Umbilical cord (tissue), 1 donor: ENCODE results near the gene CASP10. TPM values are rescaled to one million over a fixed set of nuclear protein-coding genes. Genes with fewer than 3 reads are reported as not detected.

Source experiments
- total RNA-seq: library from RNA; depleted of rRNA; stranded (reverse); fragments of >200 nt; gene quantifications from one replicate; pipeline ENCODE4 v1.2.3, GENCODE V29; 2014; ENCODE audit warnings: low replicate concordance; ENCODE audit not compliant: insufficient read depth

CASP10 gene
- total RNA-seq, 1 donor from 2014 or later: 3.4 TPM

Other genes with a start within 250 kb of the CASP10 start
- gene ORC2, start 219.5 kb upstream of the CASP10 start, total RNA-seq: 19.5 TPM
- 29.9 TPM for gene HYCC2, start 111.5 kb upstream of the CASP10 start, total RNA-seq
- gene NDUFB3, start 111.1 kb upstream of the CASP10 start, total RNA-seq: 29.4 TPM
- 103 TPM for gene CFLAR, start 67.0 kb upstream of the CASP10 start, total RNA-seq
- gene CASP8, start 77.4 kb downstream of the CASP10 start, total RNA-seq: 41.2 TPM
- gene FLACC1, start 174.2 kb downstream of the CASP10 start, total RNA-seq: 10.8 TPM